D721Med (cell line): ENCODE results near the gene PARPBP.

ENCODE experiments used
- DNase-seq: peaks from one replicate; pipeline ENCODE4 v3.0.0; 2011; ENCODE audit warnings: low spot score; ENCODE audit not compliant: insufficient read length
- FAIRE-seq: peaks from 2 replicates; lab custom pipeline; 2011; peaks lifted over from hg19 to GRCh38; lab: Jason Lieb, UNC
- CTCF ChIP-seq: IDR thresholded peaks from 2 replicates; pipeline ENCODE4 v1.5.1; 2012; ENCODE audit warnings: mild to moderate bottlenecking, control low read depth; ENCODE audit not compliant: insufficient read depth; ENCODE audit errors: missing control alignments

Gene PARPBP

GRCh38 chr12:102169922-102170621, 50.1 kb downstream of the PARPBP start:
- FAIRE-seq (peak; percentile 81), DNase-seq (no peak)
- TF ChIP-seq CTCF = peak; percentile 67

GRCh38 chr12:102171951-102172350, 52.0 kb downstream of the PARPBP start:
- TF ChIP-seq CTCF = no peak
- FAIRE-seq = no peak
- no peak for DNase-seq

- DNase-seq (no peak), FAIRE-seq (no peak)
- no peak for TF ChIP-seq CTCF
These were observed 52.5 kb downstream of the PARPBP start for GRCh38 chr12:102172436-102172835.

- DNase-seq (no peak), FAIRE-seq (no peak)
- TF ChIP-seq CTCF = no peak
These were observed 54.1 kb downstream of the PARPBP start for GRCh38 chr12:102174117-102174516.

- FAIRE-seq (no peak), DNase-seq (no peak)
- no peak for TF ChIP-seq CTCF
These were observed 54.8 kb downstream of the PARPBP start for GRCh38 chr12:102174761-102175160.

GRCh38 chr12:102182635-102183034, 62.7 kb downstream of the PARPBP start:
- FAIRE-seq = no peak
- no peak for TF ChIP-seq CTCF
- no peak for DNase-seq

GRCh38 chr12:102195826-102196225, 75.8 kb downstream of the PARPBP start:
- DNase-seq (no peak), FAIRE-seq (no peak)
- no peak for TF ChIP-seq CTCF
